Thoracic aorta (tissue), 2 donors: ENCODE measurements around the gene TES. TPM values are rescaled to one million over a fixed set of nuclear protein-coding genes. Genes with fewer than 3 reads are reported as not detected.

Experiments used
- ATAC-seq: fragments of 150-250 bp; one replicate; pipeline ENCODE4 v1.8.0; 2017; ENCODE audit warnings: low read depth; ENCODE audit not compliant: insufficient number of reproducible peaks, low FRiP score
- DNase-seq: peaks from one replicate; pipeline ENCODE4 v3.0.0-alpha.2; 2020; ENCODE audit warnings: low spot score
- H3K27ac ChIP-seq, 2 donors: fragments of 200-600 bp; sonication (generic); 1 replicate in 1 of 2; 2 replicates in 1 of 2; pipeline ENCODE4 v1.5.1; 2016; ENCODE audit warnings: mild to moderate bottlenecking in 2 of 2, moderate library complexity in 2 of 2
- H3K27me3 ChIP-seq: fragments of 200-600 bp; sonication (generic); replicated peaks from 2 replicates; pipeline ENCODE4 v1.6.0; 2016; ENCODE audit warnings: mild to moderate bottlenecking; ENCODE audit not compliant: insufficient read depth
- H3K36me3 ChIP-seq: fragments of 200-600 bp; sonication (generic); one replicate; pipeline ENCODE4 v1.5.1; 2016
- H3K4me1 ChIP-seq, 2 donors: fragments of 200-600 bp; sonication (generic); 1 replicate in 1 of 2; 2 replicates in 1 of 2; pipeline versions ENCODE4 v1.5.1 to v1.6.0; 2016; ENCODE audit warnings: low read depth in 2 of 2, mild to moderate bottlenecking in 1 of 2; ENCODE audit not compliant: control insufficient read depth in 1 of 2
- H3K4me3 ChIP-seq: fragments of 200-600 bp; sonication (generic); 2 replicates; pipeline ENCODE4 v1.5.1; 2016; ENCODE audit warnings: mild to moderate bottlenecking
- H3K9me3 ChIP-seq: fragments of 200-600 bp; sonication (generic); 2 replicates; pipeline ENCODE4 v1.5.1; 2016
- total RNA-seq, 2 donors: library from RNA; depleted of rRNA; stranded (reverse); fragments of >200 nt; gene quantifications; one replicate each; pipeline versions ENCODE4 v1.1.0 to v1.2.3, GENCODE V29; 2016
- TF ChIP-seq, protein P1 (sequence below): fragments of 200-600 bp; sonication (generic); IDR thresholded peaks from one replicate; pipeline ENCODE4 v1.5.1; 2019; ENCODE audit warnings: antibody characterized with exemption

The TES gene
- total RNA-seq, 2 donors from 2014 or later: 186 to 215 TPM

GRCh38 chr7:116269466-116269865, 59.1 kb downstream of the TES start:
- TF ChIP-seq, protein P1, sequence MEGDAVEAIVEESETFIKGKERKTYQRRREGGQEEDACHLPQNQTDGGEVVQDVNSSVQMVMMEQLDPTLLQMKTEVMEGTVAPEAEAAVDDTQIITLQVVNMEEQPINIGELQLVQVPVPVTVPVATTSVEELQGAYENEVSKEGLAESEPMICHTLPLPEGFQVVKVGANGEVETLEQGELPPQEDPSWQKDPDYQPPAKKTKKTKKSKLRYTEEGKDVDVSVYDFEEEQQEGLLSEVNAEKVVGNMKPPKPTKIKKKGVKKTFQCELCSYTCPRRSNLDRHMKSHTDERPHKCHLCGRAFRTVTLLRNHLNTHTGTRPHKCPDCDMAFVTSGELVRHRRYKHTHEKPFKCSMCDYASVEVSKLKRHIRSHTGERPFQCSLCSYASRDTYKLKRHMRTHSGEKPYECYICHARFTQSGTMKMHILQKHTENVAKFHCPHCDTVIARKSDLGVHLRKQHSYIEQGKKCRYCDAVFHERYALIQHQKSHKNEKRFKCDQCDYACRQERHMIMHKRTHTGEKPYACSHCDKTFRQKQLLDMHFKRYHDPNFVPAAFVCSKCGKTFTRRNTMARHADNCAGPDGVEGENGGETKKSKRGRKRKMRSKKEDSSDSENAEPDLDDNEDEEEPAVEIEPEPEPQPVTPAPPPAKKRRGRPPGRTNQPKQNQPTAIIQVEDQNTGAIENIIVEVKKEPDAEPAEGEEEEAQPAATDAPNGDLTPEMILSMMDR: no peak
- Histone ChIP-seq H3K27ac (peak overlapping the region in 1 of 2 donors; percentile 17), H3K4me1 (peaks cover 18 to 34% of the 10 kb centered on the region in 2 donors)

GRCh38 chr7:116271161-116271913, 61.0 kb downstream of the TES start:
- H3K27me3 ChIP-seq: no peaks in the 10 kb centered on the region
- TF ChIP-seq, protein P1: no peak
- H3K27ac ChIP-seq: peak overlapping the region; percentile 57 to 80
- ATAC-seq: peak; percentile 10
- H3K9me3 ChIP-seq: no peaks in the 10 kb centered on the region
- peak overlapping the region; percentile 61 for H3K4me3 ChIP-seq
- no peak for DNase-seq
- H3K4me1 ChIP-seq: peaks cover 18 to 38% of the 10 kb centered on the region in 2 donors
- H3K36me3 ChIP-seq: no peaks in the 10 kb centered on the region

More at GRCh38 chr7:116269466-116269865, 59.1 kb downstream of the TES start:
- no peaks in the 10 kb centered on the region for H3K27me3 ChIP-seq
- no peak overlapping the region for H3K4me3 ChIP-seq
- DNase-seq (no peak), ATAC-seq (no peak)
- no peaks in the 10 kb centered on the region for H3K9me3 ChIP-seq
- H3K36me3 ChIP-seq: no peaks in the 10 kb centered on the region

GRCh38 chr7:116271963-116272886, 61.9 kb downstream of the TES start:
- H3K27me3 ChIP-seq: no peaks in the 10 kb centered on the region
- DNase-seq: peak; percentile 46
- H3K9me3 ChIP-seq: no peaks in the 10 kb centered on the region
- TF ChIP-seq, protein P1: no peak
- peak; percentile 98 for ATAC-seq
- H3K4me3 ChIP-seq: peak overlapping the region; percentile 61
- H3K27ac ChIP-seq: peak overlapping the region; percentile 79 to 80
- peaks cover 22 to 46% of the 10 kb centered on the region in 2 donors for H3K4me1 ChIP-seq
- H3K36me3 ChIP-seq: no peaks in the 10 kb centered on the region

GRCh38 chr7:116273283-116273917, 63.1 kb downstream of the TES start:
- ATAC-seq: no peak
- H3K4me1 ChIP-seq: peaks cover 22 to 56% of the 10 kb centered on the region in 2 donors
- H3K27ac ChIP-seq: no peak overlapping the region

More at GRCh38 chr7:116273283-116273917, 63.1 kb downstream of the TES start:
- Histone ChIP-seq H3K36me3 (no peaks in the 10 kb centered on the region), H3K4me3 (no peak overlapping the region), H3K9me3 (no peaks in the 10 kb centered on the region), H3K27me3 (no peaks in the 10 kb centered on the region)
- TF ChIP-seq, protein P1: no peak
- DNase-seq: no peak
